Measurements from ENCODE around the gene GAREM1.

The GAREM1 gene

DNA sequence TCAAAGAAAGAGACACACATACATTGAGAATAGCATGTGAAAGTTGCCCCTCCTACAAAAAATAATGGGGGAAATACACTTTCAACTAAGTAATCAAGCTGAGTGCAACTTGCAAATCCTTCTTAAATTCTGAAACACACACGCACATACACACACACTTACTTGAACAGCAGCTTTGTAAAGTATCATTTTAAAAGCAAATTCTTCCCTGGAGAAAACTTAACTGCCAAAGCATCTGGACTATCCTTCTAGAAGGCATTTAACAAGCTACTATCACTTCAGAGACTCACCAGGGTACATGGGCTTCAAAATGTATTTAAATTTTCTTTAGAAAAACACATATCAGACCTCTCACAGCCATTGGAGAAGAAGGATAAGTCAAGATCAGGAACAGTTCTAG lies 15.3 kb downstream of the GAREM1 start:
- DNase-seq, result no peak

DNA sequence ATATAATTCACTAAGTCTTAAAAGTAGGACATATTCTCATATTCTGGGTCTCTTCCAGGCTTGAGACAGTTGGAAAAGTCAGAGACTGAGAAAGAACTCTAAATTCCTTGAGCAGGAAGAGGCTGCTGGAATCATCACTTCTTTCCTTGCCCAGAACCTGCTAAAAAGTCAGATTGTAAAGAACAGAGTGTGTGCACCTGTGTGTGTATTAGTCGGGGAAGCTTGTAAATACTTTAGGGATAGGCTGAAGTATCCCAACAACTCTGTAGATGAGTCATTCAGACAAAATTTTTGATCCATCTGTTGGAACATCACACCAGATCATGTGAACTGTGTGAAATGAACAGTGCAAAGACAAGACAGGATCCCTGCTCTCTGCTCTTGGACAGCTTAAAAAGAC lies 16.1 kb downstream of the GAREM1 start:
- no peak for DNase-seq

DNA sequence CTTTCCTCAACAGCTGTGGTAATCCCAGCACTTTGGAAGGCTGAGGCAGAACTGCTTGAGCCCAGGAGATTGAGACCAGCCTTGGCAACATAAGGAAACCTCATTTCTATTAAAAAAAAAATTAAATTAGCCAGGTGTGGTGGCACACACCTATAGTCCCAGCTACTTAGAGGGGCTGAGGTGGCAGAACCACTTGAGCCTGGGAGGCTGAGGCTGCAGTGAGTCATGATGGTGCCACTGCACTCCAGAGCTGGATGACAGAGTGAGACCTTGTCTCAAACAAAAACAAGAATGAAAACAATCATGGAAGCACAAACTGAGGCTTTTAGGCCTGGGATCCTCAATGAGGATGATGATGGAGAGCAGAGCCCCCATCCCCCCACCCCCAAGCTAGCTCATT lies 19.8 kb downstream of the GAREM1 start:
- DNase-seq, result no peak

GRCh38 chr18:32450026-32450691 lies 20.5 kb downstream of the GAREM1 start:
- DNase-seq, result no peak

GRCh38 chr18:32446780-32447179 lies 23.9 kb downstream of the GAREM1 start:
- DNase-seq, result no peak

- no peak for DNase-seq
Observed at GRCh38 chr18:32445846-32446245, 24.8 kb downstream of the GAREM1 start.

DNA sequence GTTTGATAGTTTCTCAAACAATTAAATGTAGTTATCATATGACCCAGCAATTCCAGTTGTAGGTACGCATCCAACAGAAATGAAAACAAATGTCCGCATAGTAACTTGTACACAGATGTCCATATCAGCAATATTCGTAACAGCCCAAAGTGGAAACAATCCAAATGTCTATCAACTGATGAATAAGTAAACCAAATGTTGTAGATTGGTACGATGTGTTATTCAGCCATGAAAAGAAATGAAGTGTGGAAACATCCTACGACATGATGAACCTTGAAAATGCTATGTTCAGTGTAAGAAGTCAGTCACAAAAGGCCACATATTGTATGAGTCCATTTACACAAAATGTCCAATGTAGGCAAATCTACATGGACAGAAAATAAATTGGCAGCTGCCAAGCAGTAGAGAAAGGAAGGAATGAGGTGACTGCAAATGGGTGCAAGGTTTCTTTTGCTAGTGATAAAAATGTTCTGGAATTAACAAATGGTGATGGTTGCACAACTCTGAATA lies 26.9 kb downstream of the GAREM1 start:
- no peak for DNase-seq

GRCh38 chr18:32443033-32443705 lies 27.5 kb downstream of the GAREM1 start:
- no peak for DNase-seq

GRCh38 chr18:32442575-32442974 lies 28.1 kb downstream of the GAREM1 start:
- no peak for DNase-seq

GRCh38 chr18:32441533-32441932 lies 29.1 kb downstream of the GAREM1 start:
- no peak for DNase-seq

DNA sequence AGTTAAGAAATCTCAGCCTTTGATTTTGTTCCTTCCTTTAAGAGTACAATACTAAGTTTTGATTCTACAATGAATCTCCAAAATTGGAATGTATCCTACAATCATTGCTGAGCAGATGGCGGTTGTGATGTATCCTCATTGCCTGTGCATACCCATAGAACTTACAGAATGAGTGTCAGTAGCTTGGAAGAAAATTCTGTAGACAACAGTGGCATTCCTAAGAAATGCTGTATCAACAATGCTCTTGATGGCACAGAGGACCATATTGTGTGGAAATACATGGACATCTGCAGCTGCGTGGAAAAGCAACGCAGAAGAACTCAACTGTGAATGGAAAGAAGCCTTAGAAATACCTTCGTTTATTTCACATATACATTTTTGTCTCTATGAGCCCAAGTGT lies 30.2 kb downstream of the GAREM1 start:
- DNase-seq, result no peak

DNA sequence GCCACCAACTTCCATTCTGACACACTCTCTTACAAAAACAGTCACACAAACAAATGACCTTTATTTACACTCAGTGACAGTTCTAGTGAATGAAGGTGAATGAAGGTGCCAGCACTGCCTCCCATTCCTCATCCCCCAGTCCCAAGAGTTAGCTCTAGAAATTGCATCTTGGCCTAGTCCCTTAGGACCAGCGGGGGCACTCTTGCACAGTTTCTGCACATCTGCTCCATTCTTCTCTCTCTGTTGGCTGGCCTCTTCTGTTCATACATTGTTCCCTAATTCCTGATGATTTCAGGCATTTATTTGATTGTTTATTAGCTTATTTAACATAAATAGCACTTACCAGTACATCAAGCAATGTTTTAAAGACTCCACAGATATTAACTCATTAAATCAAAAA lies 30.9 kb downstream of the GAREM1 start:
- peak in 1 of 2 donors; percentile 1 for DNase-seq

DNA sequence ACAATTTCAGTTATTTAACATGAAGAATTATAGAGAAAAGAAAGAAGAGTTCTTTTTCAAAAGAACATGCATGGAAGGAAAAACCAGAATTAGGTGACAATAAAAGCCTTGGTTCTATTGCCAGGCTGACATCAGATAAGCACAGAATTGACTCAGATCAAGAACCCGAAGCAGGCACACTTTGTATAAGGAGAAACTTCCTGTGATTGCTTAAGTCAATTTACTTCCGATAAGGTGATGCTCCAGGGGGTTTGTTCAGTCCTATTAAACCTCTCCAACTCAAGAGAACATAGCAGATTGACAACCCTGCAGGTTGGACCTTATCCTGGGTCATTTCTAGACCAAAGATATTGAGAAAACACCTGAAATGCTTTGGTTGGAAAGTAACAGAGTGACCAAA lies 31.4 kb downstream of the GAREM1 start:
- DNase-seq, result no peak

DNA sequence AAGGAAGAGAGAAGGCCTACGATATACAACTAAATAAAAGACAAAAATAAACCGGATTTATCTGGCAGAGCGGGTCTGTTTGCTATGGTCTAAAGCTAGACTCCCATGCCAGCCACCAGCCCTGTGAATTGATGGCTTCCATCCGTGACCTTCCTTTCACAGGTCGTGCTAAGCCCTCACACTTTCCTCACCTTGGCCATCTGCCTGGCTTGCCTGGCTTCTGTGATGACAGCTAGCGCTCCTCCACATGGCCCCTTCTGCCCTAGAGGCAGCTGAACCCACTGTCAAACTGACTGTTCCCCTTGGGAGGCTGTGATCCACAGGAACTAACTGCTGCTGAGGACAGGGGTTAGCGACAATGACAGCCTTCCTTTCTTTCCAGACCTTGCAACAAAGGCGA lies 32.5 kb downstream of the GAREM1 start:
- DNase-seq, result no peak

- DNase-seq, result no peak
Observed at GRCh38 chr18:32437100-32437834, 33.4 kb downstream of the GAREM1 start.

DNA sequence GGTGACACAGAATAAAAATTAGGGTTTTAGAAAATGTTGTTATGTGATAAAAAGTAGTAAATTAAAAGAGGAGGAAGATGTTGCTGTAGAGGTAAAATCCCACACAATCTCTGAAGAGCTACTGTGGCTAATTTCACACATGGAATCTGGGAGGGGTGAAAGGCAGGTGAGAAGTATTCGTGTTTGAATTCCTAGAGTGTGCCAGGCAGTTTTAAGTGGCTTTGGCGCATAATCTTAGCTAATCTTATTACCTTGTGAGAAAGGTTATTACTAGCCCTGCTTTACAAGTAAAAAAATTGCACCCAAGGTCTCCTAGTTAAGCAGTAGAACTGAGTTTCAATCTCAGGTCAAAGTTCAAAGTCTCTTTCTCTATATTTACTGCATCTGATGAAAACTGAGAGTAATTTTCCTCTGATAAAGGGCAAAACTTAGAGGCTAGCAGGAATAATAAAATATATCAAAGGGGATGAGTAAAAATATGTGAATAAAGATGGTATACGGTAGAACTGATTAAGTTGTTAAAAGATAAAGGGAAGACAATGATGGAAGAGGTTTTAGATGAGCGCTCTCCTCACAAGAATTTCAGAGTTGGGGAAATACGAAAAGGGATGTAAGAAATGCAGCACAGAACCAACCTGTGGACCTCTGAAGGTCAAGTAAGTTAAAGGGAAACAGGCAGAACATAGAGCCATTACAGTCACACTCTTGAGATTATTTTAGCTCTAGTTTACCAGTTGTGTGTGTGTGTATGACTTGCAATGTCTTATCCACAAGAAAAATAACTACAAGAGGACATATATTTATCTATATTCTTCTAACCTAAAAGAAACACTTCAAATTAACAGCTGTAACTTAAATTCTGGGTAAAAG lies 34.8 kb downstream of the GAREM1 start:
- no peak for DNase-seq

DNA sequence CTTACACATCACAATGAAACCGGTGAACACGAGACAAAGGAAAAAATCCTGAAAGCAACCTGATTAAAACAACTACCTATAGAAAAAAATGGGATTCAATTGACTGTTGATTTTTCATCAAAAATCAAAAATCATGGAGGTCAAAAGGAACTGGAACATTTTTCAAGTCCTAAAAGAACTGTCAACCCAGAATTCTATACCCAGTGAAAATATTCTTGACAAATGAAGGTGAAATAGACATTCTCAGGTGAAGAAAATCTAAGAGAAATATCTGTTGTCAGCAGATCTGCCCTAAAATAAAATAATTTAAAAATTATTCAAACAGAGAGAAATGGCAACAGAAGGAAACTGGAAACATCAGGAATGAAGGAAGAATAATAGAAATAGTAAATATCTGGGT lies 38.9 kb downstream of the GAREM1 start:
- DNase-seq, result no peak

DNA sequence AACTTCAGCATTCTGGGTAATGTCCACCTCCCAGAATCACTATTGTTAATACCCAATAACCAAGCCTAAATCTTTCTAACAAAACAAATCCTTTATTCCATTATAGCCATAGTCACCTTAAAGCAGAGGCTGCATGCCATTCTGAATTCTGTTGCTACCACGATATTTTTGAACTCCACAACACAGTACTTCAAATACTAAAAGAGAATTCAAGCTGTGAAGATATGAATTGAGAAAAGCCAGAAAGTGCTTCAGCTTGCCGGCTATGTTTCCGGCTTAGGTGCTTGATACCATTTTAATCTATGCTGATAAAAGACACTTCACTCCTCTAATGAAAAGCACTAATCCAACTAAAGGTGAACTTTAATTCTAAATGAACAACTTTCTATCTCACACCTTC lies 41.3 kb downstream of the GAREM1 start:
- DNase-seq, result no peak

DNA sequence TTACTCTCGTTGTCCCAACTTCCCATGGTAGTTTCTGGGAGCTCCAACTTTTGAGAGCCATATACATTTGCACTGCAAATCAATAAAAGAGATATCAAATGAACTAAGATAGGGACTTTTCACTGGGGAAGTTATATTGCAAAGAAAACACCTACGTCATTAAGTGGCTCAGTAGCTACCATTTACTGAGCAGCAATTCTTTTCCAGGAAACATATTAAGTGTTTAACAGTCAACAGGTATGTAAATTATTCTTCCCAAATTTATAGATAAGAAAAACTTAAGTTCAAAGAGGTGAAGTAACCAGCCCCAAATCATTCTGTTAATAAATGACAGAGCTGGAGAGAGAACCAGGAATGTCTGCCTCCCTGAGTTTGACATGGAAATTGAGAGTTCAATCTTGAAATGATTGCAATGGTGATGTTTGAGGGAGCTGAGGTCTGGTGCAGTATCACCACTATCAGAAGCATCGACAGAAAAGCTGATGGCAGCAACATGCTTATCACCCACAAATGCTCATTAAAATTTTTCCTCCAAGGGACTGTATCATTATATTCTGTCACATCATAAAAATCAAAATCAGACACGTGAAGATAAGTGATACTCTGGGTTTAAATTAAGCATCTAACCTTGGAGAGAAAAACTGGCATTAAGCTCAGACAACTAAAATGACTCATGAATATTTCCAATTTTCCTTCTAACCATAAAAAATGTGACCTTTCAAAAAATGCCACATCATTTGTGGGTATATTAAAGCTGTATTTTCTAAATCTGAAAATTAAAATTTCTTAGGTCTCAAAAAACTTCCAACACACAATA lies 43.4 kb downstream of the GAREM1 start:
- DNase-seq, result no peak

- DNase-seq, result no peak
Observed at GRCh38 chr18:32425466-32425865, 45.2 kb downstream of the GAREM1 start.

DNA sequence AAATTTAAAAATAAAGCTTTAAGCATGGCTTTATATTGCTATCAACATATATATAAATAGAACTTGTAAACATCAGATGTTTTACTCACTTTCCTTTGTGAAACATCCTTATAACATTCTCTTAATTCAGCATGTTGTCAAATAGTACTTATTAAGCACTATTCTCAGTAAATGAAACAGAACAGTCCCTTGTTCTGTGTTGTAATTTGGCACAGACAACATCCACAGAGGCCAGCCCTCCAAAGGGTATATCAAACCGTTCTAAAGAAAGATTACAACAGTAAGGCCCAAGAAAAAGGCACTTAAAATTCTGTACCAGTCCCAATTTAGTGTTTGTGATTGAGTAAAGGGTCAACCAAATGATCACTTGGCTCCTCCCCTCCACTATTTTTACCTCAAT lies 46.0 kb downstream of the GAREM1 start:
- no peak for DNase-seq

Measured in stimulated activated CD4-positive, alpha-beta T cell treated with anti-CD3 and anti-CD28 coated beads, Interleukin-2, amount 100 ng/mL, for 24 hours (primary cell).